Measurements from ENCODE around the gene TMEM131.
"Not testable (repeated sequence)": the region's sequence is repeated elsewhere in the genome, so short reads cannot be mapped to it uniquely, and the experiment has no call there.

Gene TMEM131

DNA sequence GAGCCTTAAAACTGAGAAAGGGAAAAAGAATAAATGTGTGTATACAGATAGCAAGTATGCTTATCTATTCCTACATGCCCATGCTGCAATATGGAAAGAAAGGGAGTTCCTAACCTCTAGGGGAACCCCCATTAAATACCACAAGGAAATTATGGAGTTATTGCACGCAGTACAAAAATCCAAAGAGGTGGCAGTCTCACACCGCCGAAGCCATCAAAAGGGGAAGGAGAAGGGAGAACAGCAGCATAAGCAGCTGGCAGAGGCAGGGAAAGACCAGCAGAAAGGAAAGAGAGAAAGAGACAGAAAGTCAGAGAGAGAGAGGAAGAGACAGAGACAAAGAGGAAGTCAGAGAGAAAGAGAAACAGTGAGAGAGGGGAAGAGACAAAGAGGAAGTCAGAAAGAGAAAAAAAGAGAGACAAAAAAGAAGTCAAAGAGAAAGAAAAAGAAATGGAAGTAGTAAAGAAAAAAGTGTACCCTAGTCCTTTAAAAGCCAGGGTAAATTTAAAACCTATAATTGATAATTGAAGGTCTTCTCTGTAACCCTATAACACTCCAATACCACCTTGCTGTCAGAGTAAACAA lies 169.4 kb downstream of the TMEM131 start:
- peak; percentile 94 for TF ChIP-seq SPI1 (IDR thresholded peaks at IDR 0.05; ENCODE audit: borderline replicate concordance, low read depth)
- not testable (repeated sequence) for H3K27me3 ChIP-seq (ENCODE audit: insufficient read depth, poor library complexity, severe bottlenecking); H3K4me3 ChIP-seq (replicated peaks; ENCODE audit: insufficient read depth, low read length)
- peak; percentile 27 to 73 for DNase-seq (ENCODE audit: low read depth in 1 of 2, low spot score in 1 of 2)
- peak overlapping the region; percentile 5 for H3K27ac ChIP-seq (replicated peaks)

DNA sequence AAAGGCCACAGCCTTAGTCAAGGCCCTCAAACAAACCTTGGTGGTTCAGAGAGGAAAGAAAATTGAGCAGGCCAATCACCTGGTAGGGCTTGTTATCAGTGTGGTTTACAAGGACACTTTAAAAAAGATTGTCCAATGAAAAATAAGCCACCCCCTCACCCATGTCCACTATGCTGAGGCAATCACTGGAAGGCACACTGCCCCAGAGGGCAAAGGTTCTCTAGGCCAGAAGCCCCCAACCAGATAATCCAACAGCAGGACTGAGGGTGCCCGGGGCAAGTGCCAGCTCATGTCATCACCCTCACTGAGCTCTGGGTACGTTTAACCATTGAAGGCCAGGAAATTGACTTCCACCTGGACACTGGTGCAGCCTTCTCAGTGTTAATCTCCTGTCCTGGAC lies 171.7 kb downstream of the TMEM131 start:
- H3K27me3 ChIP-seq (ENCODE audit: insufficient read depth, poor library complexity, severe bottlenecking); DNase-seq (ENCODE audit: low read depth in 1 of 2, low spot score in 1 of 2); H3K27ac ChIP-seq (replicated peaks); H3K4me3 ChIP-seq (replicated peaks; ENCODE audit: insufficient read depth, low read length): not testable (repeated sequence)

DNA sequence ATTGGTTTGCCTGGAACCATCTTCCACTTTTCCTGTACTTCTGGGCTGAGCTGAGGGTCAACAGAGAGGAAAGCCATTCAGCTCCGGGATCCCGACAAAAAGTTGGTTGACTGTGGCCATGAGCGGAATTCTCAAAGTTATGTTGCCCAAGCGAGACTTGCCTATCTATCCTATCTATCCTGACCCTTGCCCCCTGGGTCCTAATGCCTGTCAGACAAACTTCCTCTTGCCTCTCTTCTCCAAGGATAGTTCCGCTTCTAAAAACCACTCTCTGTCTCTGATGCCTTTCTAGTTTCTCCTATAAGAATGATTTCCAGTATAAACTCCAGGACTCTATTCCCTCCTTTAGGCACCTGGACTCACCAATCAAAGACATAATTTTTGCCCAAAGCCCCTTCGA lies 173.9 kb downstream of the TMEM131 start:
- peak; percentile 46; the same call in 1 of the 2 replicates for TF ChIP-seq SPI1 (IDR thresholded peaks at IDR 0.05; ENCODE audit: borderline replicate concordance, low read depth)
- not testable (repeated sequence) for H3K27ac ChIP-seq (replicated peaks); H3K4me3 ChIP-seq (replicated peaks; ENCODE audit: insufficient read depth, low read length)

DNA sequence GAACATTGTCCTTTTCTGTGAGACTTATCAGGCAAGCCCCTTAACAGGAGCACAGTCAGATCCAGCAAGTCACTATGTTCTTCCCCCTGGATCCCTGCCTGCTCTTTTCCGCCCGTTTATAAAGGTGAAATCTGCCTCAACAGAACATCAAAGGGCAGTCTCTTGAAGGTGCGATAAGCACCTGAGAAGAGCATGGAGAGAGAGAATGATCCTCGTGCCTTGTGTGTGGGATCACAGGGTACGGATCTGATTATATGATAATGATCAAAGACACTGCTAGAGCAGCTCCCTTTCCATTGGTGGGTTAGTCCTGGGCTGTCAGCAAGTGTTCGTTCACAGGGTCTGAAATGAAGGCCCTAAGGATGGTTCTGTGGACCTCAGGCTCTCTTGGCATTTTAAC lies 176.0 kb downstream of the TMEM131 start:
- H3K27me3 ChIP-seq (ENCODE audit: insufficient read depth, poor library complexity, severe bottlenecking), result no peaks in the 10 kb centered on the region
- TF ChIP-seq GABPA (IDR thresholded peaks at IDR 0.05; ENCODE audit: low read depth) (no peak), SPI1 (IDR thresholded peaks at IDR 0.05; ENCODE audit: borderline replicate concordance, low read depth) (no peak), POLR2AphosphoS5 (IDR thresholded peaks at IDR 0.05; ENCODE audit: low read depth) (no peak)
- TF ChIP-seq, protein P1, sequence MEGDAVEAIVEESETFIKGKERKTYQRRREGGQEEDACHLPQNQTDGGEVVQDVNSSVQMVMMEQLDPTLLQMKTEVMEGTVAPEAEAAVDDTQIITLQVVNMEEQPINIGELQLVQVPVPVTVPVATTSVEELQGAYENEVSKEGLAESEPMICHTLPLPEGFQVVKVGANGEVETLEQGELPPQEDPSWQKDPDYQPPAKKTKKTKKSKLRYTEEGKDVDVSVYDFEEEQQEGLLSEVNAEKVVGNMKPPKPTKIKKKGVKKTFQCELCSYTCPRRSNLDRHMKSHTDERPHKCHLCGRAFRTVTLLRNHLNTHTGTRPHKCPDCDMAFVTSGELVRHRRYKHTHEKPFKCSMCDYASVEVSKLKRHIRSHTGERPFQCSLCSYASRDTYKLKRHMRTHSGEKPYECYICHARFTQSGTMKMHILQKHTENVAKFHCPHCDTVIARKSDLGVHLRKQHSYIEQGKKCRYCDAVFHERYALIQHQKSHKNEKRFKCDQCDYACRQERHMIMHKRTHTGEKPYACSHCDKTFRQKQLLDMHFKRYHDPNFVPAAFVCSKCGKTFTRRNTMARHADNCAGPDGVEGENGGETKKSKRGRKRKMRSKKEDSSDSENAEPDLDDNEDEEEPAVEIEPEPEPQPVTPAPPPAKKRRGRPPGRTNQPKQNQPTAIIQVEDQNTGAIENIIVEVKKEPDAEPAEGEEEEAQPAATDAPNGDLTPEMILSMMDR (IDR thresholded peaks at IDR 0.05; ENCODE audit: insufficient read depth, low read length), result no peak
- TF ChIP-seq, protein P2, sequence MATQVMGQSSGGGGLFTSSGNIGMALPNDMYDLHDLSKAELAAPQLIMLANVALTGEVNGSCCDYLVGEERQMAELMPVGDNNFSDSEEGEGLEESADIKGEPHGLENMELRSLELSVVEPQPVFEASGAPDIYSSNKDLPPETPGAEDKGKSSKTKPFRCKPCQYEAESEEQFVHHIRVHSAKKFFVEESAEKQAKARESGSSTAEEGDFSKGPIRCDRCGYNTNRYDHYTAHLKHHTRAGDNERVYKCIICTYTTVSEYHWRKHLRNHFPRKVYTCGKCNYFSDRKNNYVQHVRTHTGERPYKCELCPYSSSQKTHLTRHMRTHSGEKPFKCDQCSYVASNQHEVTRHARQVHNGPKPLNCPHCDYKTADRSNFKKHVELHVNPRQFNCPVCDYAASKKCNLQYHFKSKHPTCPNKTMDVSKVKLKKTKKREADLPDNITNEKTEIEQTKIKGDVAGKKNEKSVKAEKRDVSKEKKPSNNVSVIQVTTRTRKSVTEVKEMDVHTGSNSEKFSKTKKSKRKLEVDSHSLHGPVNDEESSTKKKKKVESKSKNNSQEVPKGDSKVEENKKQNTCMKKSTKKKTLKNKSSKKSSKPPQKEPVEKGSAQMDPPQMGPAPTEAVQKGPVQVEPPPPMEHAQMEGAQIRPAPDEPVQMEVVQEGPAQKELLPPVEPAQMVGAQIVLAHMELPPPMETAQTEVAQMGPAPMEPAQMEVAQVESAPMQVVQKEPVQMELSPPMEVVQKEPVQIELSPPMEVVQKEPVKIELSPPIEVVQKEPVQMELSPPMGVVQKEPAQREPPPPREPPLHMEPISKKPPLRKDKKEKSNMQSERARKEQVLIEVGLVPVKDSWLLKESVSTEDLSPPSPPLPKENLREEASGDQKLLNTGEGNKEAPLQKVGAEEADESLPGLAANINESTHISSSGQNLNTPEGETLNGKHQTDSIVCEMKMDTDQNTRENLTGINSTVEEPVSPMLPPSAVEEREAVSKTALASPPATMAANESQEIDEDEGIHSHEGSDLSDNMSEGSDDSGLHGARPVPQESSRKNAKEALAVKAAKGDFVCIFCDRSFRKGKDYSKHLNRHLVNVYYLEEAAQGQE (IDR thresholded peaks at IDR 0.05; ENCODE audit: insufficient replicate concordance, low read depth), result no peak
- H3K4me3 ChIP-seq (replicated peaks; ENCODE audit: insufficient read depth, low read length), result no peak overlapping the region
- no peak overlapping the region for H3K27ac ChIP-seq (replicated peaks)
- no peak for DNase-seq (ENCODE audit: low read depth in 1 of 2, low spot score in 1 of 2)

More for the DNA sequence above, 173.9 kb downstream of the TMEM131 start:
- not testable (repeated sequence) for H3K27me3 ChIP-seq (ENCODE audit: insufficient read depth, poor library complexity, severe bottlenecking)
- peak in 1 of 2 experiments; percentile 67 for DNase-seq (ENCODE audit: low read depth in 1 of 2, low spot score in 1 of 2)

DNA sequence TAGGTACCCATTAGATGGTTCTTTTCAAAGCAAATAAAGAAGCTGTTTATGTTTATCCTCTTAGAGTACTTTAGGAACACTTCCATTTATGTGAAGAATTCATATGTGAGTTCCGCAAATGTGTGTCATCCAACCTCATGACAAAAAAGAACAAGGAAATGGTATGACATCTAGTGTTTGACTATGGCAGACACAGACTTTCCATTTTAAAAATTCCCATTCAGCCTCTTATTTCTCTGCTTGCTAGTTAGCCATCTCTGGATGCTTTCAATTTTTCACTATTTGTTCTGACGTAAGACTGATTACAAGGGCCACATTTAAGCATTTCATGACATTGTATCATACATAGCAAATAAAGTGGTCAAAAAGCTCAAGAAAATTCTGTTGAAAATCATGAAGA lies 179.3 kb downstream of the TMEM131 start:
- DNase-seq (ENCODE audit: low read depth in 1 of 2, low spot score in 1 of 2), result no peak
- Histone ChIP-seq H3K27ac (replicated peaks) (no peak overlapping the region), H3K4me3 (replicated peaks; ENCODE audit: insufficient read depth, low read length) (no peak overlapping the region), H3K27me3 (ENCODE audit: insufficient read depth, poor library complexity, severe bottlenecking) (no peaks in the 10 kb centered on the region)
- TF ChIP-seq POLR2AphosphoS5 (IDR thresholded peaks at IDR 0.05; ENCODE audit: low read depth) (no peak), SPI1 (IDR thresholded peaks at IDR 0.05; ENCODE audit: borderline replicate concordance, low read depth) (no peak), GABPA (IDR thresholded peaks at IDR 0.05; ENCODE audit: low read depth) (no peak)
- TF ChIP-seq, protein P1 (IDR thresholded peaks at IDR 0.05; ENCODE audit: insufficient read depth, low read length), result no peak
- TF ChIP-seq, protein P2 (IDR thresholded peaks at IDR 0.05; ENCODE audit: insufficient replicate concordance, low read depth), result no peak

All from HL-60 (cell line).